ENCODE measurements around the gene OGDH.

The OGDH gene

GRCh38 chr7:44617225-44617890, 10.9 kb downstream of the OGDH start:
- Histone ChIP-seq H3K27me3 (ENCODE audit: low read depth) (no peaks in the 10 kb centered on the region), H3K4me1 (peaks cover 7% of the 10 kb centered on the region), H3K4me3 (no peak overlapping the region), H3K9me3 (no peaks in the 10 kb centered on the region), H3K36me3 (replicated peaks) (no peaks in the 10 kb centered on the region)
- no peak for DNase-seq (ENCODE audit: low spot score in 2 of 2)
- in situ Hi-C loops (cut with MboI; ENCODE audit: low sequenced_read_pairs) = no loop called here

DNA sequence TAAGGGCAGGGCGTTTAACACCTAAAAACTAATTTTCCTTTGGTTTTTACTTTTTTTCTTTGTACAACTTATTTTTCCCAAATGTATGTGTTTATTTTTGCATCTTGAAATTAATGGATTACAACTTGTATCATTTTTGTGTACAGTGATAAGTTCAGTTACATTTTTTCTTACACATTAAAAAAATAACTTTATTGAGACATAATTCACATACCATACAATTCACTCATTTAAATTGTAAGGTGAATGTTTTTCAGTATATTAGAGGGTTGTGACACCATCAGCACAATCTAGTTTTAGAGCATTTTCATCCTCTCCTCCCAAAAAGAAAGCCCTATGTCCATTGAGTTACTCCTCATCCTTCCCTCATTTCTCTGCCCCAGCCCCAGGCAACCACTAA, 11.6 kb downstream of the OGDH start:
- no peaks in the 10 kb centered on the region for H3K36me3 ChIP-seq (replicated peaks)
- in situ Hi-C loops (cut with MboI; ENCODE audit: low sequenced_read_pairs) = no loop called here
- peaks cover 7% of the 10 kb centered on the region for H3K4me1 ChIP-seq
- no peaks in the 10 kb centered on the region for H3K9me3 ChIP-seq
- H3K4me3 ChIP-seq = no peak overlapping the region
- DNase-seq (ENCODE audit: low spot score in 2 of 2) = no peak
- no peaks in the 10 kb centered on the region for H3K27me3 ChIP-seq (ENCODE audit: low read depth)

GRCh38 chr7:44618753-44619152, 12.3 kb downstream of the OGDH start:
- in situ Hi-C loops (cut with MboI; ENCODE audit: low sequenced_read_pairs) = no loop called here
- peaks cover 7% of the 10 kb centered on the region for H3K4me1 ChIP-seq

GRCh38 chr7:44621034-44621749, 14.8 kb downstream of the OGDH start:
- Histone ChIP-seq H3K4me1 (peaks cover under 1% of the 10 kb centered on the region), H3K4me3 (no peak overlapping the region), H3K36me3 (replicated peaks) (peaks cover 16% of the 10 kb centered on the region), H3K9me3 (no peaks in the 10 kb centered on the region), H3K27me3 (ENCODE audit: low read depth) (no peaks in the 10 kb centered on the region)
- in situ Hi-C loops (cut with MboI; ENCODE audit: low sequenced_read_pairs) = no loop called here
- no peak for DNase-seq (ENCODE audit: low spot score in 2 of 2)

More at GRCh38 chr7:44618753-44619152, 12.3 kb downstream of the OGDH start:
- no peaks in the 10 kb centered on the region for H3K27me3 ChIP-seq (ENCODE audit: low read depth)
- H3K36me3 ChIP-seq (replicated peaks) = no peaks in the 10 kb centered on the region
- DNase-seq (ENCODE audit: low spot score in 2 of 2) = no peak
- H3K4me3 ChIP-seq = no peak overlapping the region
- H3K9me3 ChIP-seq = no peaks in the 10 kb centered on the region

DNA sequence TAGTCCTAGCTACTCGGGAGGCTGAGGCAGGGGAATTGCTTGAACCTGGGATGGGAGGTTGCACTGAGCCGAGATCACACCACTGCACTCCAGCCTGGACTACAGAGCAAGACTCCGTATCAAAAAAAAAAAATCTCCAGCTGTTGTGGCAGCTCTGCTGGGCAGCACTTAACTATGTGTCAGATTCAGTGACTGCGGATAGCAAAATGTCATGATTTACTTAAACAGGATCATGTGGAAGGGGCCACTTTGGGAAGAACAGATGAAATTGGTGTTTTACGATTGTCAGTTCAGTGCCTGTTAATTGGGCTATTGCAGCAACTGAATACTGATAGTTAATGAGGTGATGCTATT, 15.3 kb downstream of the OGDH start:
- H3K36me3 ChIP-seq (replicated peaks) = peaks cover 22% of the 10 kb centered on the region
- in situ Hi-C loops (cut with MboI; ENCODE audit: low sequenced_read_pairs) = no loop called here
- H3K4me1 ChIP-seq = no peaks in the 10 kb centered on the region; the same call in 1 of the 2 replicates
- no peaks in the 10 kb centered on the region for H3K9me3 ChIP-seq
- H3K4me3 ChIP-seq = no peak overlapping the region
- H3K27me3 ChIP-seq (ENCODE audit: low read depth) = no peaks in the 10 kb centered on the region
- no peak for DNase-seq (ENCODE audit: low spot score in 2 of 2)

DNA sequence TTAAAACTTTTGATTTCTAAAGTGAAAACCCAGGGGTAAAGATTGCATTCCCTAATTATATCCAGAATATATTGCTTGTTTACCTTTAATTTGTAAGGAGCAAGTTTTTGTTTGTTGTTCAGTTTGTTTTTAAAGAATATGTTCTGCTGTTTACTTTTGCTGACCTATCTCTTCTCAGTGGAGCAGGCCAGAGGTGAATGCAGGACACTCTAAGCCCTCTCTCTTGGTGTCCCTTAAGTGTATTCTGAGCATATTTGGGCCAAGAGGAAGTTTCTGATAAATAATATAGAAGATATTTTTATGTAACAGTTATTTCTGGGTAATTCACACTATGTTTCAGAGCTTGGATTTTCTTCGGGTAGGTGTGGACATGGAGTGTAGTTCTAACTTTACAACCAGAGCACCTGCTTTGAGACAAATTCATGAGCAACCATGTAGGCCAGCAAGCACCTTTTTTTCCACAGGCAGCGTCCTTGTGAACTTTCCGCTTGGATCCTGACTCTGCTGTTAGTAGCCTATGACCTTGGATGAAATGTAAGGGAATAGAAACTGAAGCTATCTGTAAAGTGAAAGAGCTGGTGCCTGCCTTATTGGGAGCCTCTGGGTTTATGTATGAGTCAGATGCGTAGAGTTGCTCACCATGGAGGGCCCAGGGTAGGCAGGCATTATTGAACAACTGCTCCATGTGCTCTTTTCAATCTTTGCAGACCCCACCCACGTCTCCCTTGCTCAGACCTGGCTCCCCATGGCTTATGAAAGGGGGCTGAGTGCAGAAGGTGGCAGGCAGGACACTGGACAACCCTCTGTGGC, 16.1 kb downstream of the OGDH start:
- Histone ChIP-seq H3K36me3 (replicated peaks) (peaks cover 28% of the 10 kb centered on the region), H3K9me3 (no peaks in the 10 kb centered on the region), H3K27me3 (ENCODE audit: low read depth) (no peaks in the 10 kb centered on the region), H3K4me1 (no peaks in the 10 kb centered on the region; the same call in 1 of the 2 replicates), H3K4me3 (no peak overlapping the region)
- no peak for DNase-seq (ENCODE audit: low spot score in 2 of 2)
- in situ Hi-C loops (cut with MboI; ENCODE audit: low sequenced_read_pairs) = no loop called here

DNA sequence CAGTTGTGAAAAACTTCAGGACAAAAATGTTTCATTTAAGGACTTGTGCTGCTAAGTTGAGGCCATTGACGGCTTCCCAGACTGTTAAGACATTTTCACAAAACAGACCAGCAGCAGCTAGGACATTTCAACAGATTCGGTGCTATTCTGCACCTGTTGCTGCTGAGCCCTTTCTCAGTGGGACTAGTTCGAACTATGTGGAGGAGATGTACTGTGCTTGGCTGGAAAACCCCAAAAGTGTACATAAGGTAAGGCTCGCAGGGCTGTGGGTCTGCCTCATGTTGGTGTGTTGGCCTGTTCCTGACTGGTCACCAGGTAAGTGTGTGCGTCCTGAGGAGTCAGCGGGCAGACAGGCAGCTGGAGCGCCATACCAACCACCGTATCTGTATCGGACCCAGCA, 17.9 kb downstream of the OGDH start:
- Histone ChIP-seq H3K4me1 (no peaks in the 10 kb centered on the region), H3K4me3 (no peak overlapping the region)
- in situ Hi-C loops (cut with MboI; ENCODE audit: low sequenced_read_pairs) = no loop called here

DNA sequence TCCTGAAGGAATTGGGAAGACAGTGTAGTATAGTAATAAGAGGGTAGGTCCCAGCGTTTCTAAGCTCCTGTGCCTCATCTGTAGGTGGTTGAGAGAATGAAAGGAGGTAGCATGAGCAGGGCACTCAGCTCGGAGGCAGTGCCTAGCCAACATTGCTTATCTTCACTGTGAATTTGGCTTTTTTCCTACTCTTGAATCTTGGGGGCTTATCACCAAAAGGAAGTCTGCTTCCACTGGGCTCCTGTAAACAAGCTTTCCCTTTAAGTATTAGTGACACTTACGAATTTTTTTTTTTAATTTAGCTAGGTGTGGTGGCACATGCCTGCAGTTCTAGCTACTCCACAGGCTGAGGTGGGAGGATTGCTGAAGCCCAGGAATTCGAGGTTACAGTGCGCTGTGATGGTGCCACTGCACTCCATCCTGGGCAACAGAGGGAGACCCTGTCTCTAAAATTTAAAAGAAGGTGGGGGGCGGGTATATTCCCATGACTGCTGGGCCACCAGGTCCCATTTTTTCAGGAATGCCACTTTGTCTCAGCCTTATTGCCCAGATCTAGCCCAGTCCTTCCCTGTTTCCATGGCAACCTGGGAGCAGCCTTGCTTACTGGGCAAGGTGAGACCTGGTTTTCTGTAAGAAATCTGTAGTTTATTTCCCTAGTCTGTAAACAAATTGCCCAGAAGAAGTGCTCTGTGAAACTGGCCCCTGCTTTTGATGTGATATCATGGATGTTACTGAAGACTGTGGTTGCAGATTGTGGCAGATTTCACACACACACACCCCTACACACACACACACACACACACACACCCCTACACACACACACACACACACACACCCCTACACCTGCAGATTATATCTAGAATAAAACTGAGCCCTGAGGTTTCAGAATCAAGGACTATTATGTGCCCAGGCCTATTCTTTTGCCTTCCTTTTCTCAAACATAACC, 19.4 kb downstream of the OGDH start:
- no peaks in the 10 kb centered on the region for H3K4me1 ChIP-seq
- peaks cover 44% of the 10 kb centered on the region for H3K36me3 ChIP-seq (replicated peaks)
- no peaks in the 10 kb centered on the region for H3K27me3 ChIP-seq (ENCODE audit: low read depth)
- H3K9me3 ChIP-seq = no peaks in the 10 kb centered on the region
- no peak for DNase-seq (ENCODE audit: low spot score in 2 of 2)
- no peak overlapping the region for H3K4me3 ChIP-seq
- in situ Hi-C loops (cut with MboI; ENCODE audit: low sequenced_read_pairs) = no loop called here

More for the DNA sequence above, 17.9 kb downstream of the OGDH start:
- Histone ChIP-seq H3K36me3 (replicated peaks) (peaks cover 35% of the 10 kb centered on the region), H3K27me3 (ENCODE audit: low read depth) (no peaks in the 10 kb centered on the region), H3K9me3 (no peaks in the 10 kb centered on the region)
- DNase-seq (ENCODE audit: low spot score in 2 of 2) = no peak

GRCh38 chr7:44626620-44627019, 20.2 kb downstream of the OGDH start:
- in situ Hi-C loops (cut with MboI; ENCODE audit: low sequenced_read_pairs) = no loop called here

GRCh38 chr7:44629829-44630522, 23.5 kb downstream of the OGDH start:
- no peaks in the 10 kb centered on the region for H3K27me3 ChIP-seq (ENCODE audit: low read depth)
- peaks cover 42% of the 10 kb centered on the region for H3K36me3 ChIP-seq (replicated peaks)
- H3K4me3 ChIP-seq = no peak overlapping the region
- no peaks in the 10 kb centered on the region for H3K4me1 ChIP-seq
- no peaks in the 10 kb centered on the region for H3K9me3 ChIP-seq
- DNase-seq (ENCODE audit: low spot score in 2 of 2) = no peak
- in situ Hi-C loops (cut with MboI; ENCODE audit: low sequenced_read_pairs) = no loop called here

More at GRCh38 chr7:44626620-44627019, 20.2 kb downstream of the OGDH start:
- H3K27me3 ChIP-seq (ENCODE audit: low read depth) = no peaks in the 10 kb centered on the region
- peaks cover 48% of the 10 kb centered on the region for H3K36me3 ChIP-seq (replicated peaks)
- no peak overlapping the region for H3K4me3 ChIP-seq
- no peak for DNase-seq (ENCODE audit: low spot score in 2 of 2)
- H3K9me3 ChIP-seq = no peaks in the 10 kb centered on the region
- no peaks in the 10 kb centered on the region for H3K4me1 ChIP-seq

GRCh38 chr7:44630792-44631457, 24.5 kb downstream of the OGDH start:
- H3K4me3 ChIP-seq = no peak overlapping the region
- H3K36me3 ChIP-seq (replicated peaks) = peaks cover 32% of the 10 kb centered on the region
- in situ Hi-C loops (cut with MboI; ENCODE audit: low sequenced_read_pairs) = no loop called here

DNA sequence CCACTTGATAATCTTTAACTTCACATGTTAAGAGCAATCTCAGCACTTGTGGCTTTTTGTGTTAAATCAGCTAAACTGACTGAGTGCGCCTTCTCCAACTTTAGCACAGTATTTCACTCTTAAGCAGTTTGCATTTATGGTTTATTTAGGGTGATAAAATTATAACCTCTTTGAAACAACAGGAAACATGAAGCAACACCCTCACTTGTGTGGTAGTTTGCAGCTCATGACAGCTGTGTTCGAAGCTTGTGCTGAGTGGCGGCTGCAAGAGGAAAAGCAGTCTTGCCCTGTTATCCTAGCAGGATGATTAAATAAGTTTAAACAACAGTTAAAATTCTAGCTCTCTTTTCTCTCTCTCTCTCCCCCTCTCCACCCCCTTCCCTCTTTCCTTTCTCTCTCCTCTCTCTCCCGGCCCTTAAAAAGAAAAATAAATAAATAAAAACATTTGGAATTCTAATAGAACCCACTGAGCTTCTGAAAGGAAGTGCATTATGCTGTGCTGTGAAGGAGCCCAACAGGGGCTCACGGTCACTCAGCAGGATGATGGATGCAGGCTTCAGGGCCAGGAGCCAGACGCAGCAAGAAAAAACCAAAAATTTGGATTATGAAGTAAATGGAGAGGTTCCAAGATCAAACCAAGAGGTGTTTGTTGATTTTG, 25.2 kb downstream of the OGDH start:
- H3K27me3 ChIP-seq (ENCODE audit: low read depth) = no peaks in the 10 kb centered on the region
- H3K36me3 ChIP-seq (replicated peaks) = peaks cover 27% of the 10 kb centered on the region
- H3K9me3 ChIP-seq = no peaks in the 10 kb centered on the region
- no peak for DNase-seq (ENCODE audit: low spot score in 2 of 2)
- H3K4me1 ChIP-seq = no peaks in the 10 kb centered on the region
- in situ Hi-C loops (cut with MboI; ENCODE audit: low sequenced_read_pairs) = no loop called here
- H3K4me3 ChIP-seq = no peak overlapping the region

More at GRCh38 chr7:44630792-44631457, 24.5 kb downstream of the OGDH start:
- H3K27me3 ChIP-seq (ENCODE audit: low read depth) = no peaks in the 10 kb centered on the region
- no peaks in the 10 kb centered on the region for H3K9me3 ChIP-seq
- H3K4me1 ChIP-seq = no peaks in the 10 kb centered on the region
- no peak for DNase-seq (ENCODE audit: low spot score in 2 of 2)

All from HAP-1 (cell line).